HG03039 (cell line): ENCODE measurements around the gene LYRM4.
A peak's percentile ranks its signal among the peaks of the same experiment; 100 is the strongest.
"Not testable (repeated sequence)": the region's sequence is repeated elsewhere in the genome, so short reads cannot be mapped to it uniquely, and the experiment has no call there.

Experiments used
- ATAC-seq: cut with Tn5 transposase; IDR thresholded peaks from one replicate; pipeline ENCODE4 v1.9.1; 2021; ENCODE audit warnings: mild to moderate bottlenecking, moderate library complexity; ENCODE audit not compliant: unreplicated experiment

Gene LYRM4

GRCh38 chr6:5083813-5084359, 176.9 kb downstream of the LYRM4 start:
- ATAC-seq = no peak

DNA sequence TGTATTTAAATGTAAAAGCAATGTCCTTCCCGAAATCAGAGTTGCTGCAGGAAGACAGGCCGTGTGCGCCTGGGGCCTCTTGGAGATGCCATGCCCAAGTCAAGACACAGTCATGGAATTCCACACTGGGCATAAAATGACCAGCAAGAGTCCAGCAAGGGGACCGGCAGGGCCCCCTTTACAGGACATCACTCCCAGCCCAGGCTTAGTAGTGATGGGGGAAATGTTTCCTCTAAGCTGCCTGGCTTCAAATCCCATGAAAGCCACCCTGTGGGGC, 177.5 kb downstream of the LYRM4 start:
- ATAC-seq = no peak

- ATAC-seq = no peak
These were observed 178.1 kb downstream of the LYRM4 start for GRCh38 chr6:5082487-5083306.

- no peak for ATAC-seq
These were observed 178.8 kb downstream of the LYRM4 start for GRCh38 chr6:5081955-5082354.

DNA sequence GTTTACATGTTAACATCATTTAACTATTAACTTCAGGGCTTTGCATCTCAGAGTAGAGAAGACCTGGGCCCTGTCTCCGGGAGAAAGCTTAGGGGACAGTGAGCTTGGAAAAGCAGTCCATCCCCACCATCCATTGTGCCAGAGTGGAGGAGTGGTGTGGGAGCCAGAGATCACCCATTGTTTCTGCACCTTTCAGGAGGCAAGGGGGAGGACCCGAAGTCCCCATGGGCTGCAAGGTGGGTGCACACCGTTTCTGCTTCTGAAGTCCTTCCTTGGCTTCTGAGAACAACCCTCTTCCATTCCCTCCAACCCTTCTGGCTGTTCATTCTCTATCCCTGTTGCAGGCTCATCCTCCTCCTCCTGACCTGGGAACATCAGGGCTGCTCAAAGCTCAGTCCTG, 179.6 kb downstream of the LYRM4 start:
- ATAC-seq = no peak

DNA sequence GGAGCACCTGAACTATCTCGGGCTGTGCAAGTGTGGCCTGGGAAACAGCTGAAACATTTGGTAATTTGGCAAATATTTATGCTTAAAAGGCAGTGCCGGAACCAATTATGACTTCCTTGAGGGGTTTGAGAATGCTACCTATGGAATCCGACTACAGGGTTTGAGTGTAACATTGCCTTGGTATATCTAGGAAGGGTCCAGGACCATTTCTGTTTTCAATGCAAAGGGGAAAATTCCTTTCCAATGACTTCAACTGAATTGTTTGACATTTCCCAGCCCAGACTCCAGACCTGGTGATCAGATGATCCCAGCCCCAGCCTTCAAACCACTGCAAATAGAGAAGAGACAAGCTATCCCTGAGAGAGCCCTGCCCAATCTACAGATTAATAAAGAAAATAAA, 180.2 kb downstream of the LYRM4 start:
- no peak for ATAC-seq

DNA sequence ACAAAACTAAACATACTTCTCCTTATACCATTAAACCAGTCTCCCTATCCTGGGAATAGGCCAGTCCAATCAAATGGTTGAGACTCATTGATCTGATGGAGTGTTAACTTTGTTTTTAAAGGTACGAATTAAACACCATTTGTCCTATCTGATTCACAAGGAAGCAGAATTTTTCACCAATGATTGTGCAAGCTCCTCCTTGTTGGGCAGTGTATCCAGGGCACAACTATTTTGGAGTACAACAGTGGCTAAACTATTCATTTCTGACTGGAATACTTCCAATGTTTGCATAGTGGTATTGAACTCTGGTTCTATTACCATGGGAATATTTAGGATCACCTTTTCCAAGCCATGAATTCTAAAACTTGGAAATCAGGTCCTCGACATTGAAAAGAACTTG, 181.1 kb downstream of the LYRM4 start:
- ATAC-seq = no peak

DNA sequence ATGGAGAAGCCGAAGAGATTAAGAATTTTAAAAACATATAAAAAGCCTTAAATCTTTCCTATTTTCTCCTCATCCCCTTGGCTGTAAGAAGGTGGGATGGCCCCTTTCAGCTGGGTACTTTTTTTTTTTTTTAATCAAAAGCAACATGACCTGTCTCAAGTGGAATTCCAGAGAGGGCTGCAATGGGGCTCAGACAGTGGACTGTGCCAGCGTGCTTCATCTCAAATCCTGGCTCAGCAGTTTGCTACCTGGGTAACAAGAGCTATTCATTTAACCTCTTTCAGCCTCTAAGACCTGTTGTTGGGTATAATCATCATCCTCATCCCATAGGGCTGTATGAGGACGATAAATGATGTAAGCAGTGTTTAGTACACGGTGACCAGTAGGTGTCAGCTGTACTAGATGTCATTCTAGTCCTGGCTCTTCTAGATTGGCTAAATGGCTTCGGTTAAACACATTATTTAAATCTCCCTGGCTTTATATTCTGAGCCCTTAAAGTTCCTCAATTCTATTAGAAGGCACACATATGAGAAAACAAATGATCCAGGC, 182.6 kb downstream of the LYRM4 start:
- ATAC-seq = peak; percentile 53

DNA sequence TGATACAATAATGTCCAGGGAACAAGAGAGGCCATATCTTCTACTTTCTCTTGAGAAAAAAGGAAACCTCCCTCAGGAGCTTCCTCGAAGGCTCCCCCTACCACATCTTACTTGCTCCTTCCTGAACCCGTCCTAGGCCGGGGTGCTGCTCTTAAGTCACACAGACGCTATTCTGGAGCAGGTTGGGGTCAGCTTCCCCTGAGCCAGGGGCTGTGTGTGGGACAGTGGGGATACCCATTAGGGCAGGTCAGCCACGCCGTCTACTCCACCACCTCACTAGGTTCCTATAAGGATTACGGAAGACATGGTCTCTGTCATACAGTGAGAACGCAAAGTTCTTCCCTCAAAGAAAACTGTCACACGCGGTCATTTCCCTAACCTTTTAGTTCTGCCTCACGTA, 183.8 kb downstream of the LYRM4 start:
- ATAC-seq = no peak

DNA sequence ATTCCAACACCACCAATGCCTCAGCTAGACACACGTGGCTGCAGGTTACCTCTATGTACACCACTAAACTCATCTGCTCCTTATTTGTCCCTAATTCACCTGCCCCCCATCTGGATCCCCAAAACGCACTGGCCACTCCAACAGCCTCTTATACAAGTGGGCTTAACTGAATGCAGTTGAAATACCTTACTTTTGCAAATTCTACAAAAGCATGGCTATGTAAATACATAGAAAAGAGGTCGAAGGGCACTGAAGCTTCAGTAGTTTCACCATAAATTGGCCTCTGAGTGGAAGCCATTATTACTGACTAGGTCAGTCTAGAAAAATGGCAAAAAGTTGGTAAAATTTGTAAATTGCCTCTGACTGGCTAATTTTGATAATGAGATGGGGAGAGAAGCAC, 186.8 kb downstream of the LYRM4 start:
- no peak for ATAC-seq

GRCh38 chr6:5072440-5072839, 188.3 kb downstream of the LYRM4 start:
- ATAC-seq = no peak

DNA sequence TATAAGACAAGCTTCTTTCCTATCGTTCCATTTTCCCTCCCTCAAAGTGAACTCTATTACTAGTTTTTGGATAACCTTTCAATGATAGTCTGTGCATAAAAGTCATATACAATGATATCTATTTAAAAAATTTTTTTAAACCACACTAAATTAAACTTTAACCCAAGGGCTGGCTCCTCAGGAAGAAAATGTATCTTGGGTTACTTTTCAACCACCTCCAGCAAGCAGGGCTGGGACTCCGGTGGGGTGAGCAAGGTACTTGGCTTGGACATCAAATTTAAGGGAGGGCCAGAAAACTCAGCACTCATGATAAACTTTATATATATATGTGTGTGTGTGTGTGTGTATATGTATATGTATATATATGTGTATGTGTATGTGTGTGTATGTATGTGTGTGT, 189.5 kb downstream of the LYRM4 start:
- ATAC-seq = no peak

DNA sequence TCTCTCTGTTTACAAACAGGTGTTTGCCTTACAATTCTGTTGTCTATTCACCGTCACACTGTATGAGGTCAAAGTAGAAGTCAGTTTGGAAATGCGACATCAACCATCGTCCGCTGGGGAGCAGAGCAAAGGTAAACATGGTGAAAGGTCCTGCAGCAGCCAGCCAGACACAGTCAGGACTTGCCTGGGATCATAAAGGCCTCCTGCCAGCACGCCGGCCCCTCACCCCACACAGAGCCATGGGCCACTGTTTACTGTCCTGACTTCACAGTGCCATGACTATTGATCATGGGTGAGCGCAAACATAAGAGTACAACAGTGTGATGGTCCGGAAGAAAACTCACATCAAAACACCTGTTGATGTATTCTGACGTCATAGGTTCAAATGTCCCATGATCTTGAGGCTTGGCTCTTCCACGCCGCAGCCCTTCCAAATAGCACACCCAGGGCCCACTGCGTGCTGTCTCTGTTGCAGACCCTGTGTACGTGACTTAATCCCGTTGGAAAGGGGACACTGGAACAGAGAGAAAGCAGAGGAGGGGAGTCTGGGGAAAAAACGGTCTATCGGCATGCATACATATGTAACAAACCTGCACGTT, 192.5 kb downstream of the LYRM4 start:
- no peak for ATAC-seq

DNA sequence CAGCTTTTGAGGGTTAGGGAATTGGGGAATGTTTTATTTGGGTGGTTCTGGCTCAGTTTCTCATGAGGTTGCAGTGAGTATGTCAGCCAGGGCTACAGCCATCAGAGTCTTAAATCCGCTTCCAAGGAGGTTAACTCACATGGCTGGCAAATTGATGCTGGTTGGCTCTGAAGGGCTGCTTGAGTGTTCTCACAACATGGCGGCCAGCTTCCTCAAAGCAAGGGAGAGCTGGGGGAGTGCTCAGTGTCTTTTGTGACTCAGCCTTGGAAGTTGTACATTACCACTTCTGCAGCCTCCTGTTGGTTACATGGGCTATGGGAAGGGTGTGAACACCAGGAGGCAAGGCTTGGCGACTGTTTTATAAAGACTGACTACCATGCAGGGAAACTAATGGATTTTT, 193.4 kb downstream of the LYRM4 start:
- no peak for ATAC-seq

GRCh38 chr6:5066456-5067093, 194.2 kb downstream of the LYRM4 start:
- no peak for ATAC-seq

GRCh38 chr6:5063617-5064016, 197.1 kb downstream of the LYRM4 start:
- ATAC-seq = no peak

GRCh38 chr6:5061152-5061551, 199.6 kb downstream of the LYRM4 start:
- no peak for ATAC-seq

DNA sequence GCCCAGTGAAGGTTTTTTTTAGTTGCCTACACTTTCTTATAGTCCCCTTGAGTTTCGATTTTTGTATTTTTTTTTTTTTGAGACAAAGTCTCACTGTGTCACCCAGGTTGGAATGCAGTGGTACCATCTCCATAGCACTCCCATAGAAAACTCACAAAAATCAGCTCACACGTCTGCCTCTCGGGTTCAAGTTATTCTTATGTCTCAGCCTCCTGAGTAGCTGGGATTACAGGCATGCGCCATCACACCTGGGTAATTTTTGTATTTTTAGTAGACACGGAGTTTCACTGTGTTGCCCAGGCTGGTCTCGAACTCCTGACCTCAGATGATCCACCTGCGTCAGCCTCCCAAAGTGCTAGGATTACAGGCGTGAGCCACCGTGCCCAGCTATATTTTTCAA, 200.3 kb downstream of the LYRM4 start:
- not testable (repeated sequence) for ATAC-seq

- no peak for ATAC-seq
These were observed 201.5 kb downstream of the LYRM4 start for GRCh38 chr6:5059036-5059896.
